ENCODE measurements around the gene NEBL. TPM values are rescaled to one million over a fixed set of nuclear protein-coding genes. Genes with fewer than 3 reads are reported as not detected.

NEBL gene
- total RNA-seq, 1 donor from 2014 or later: 24.5 TPM

DNA sequence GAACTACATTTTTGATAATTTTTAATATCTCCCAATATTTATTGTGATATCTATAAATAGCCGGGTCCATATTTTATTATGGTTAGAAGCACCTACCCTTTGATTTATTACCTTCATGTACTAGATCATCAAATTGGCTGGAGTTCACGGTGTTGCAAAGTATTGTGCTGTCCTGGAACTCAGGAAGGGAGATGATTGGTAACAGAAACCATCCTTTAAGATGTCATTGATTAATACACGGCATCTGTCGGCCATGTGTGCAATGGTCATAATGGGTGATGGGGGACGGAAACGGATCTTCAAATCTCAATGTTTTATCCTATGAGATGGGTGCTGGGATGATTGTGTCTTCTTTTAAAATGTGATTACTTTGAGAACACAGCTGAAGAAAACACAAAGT is 157.0 kb downstream of the NEBL start:
- no peaks in the 10 kb centered on the region for H3K4me1 Mint-ChIP-seq (ENCODE audit: unreplicated experiment)
- no peak overlapping the region for H3K27ac Mint-ChIP-seq
- TF ChIP-seq, protein P1, sequence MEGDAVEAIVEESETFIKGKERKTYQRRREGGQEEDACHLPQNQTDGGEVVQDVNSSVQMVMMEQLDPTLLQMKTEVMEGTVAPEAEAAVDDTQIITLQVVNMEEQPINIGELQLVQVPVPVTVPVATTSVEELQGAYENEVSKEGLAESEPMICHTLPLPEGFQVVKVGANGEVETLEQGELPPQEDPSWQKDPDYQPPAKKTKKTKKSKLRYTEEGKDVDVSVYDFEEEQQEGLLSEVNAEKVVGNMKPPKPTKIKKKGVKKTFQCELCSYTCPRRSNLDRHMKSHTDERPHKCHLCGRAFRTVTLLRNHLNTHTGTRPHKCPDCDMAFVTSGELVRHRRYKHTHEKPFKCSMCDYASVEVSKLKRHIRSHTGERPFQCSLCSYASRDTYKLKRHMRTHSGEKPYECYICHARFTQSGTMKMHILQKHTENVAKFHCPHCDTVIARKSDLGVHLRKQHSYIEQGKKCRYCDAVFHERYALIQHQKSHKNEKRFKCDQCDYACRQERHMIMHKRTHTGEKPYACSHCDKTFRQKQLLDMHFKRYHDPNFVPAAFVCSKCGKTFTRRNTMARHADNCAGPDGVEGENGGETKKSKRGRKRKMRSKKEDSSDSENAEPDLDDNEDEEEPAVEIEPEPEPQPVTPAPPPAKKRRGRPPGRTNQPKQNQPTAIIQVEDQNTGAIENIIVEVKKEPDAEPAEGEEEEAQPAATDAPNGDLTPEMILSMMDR (conservative IDR thresholded peaks at IDR 0.05): no peak
- peaks cover 3% of the 10 kb centered on the region for H3K36me3 Mint-ChIP-seq
- DNase-seq (ENCODE audit: extremely low spot score, unreplicated experiment): no peak
- no peak overlapping the region for H3K4me3 Mint-ChIP-seq
- peaks cover 7% of the 10 kb centered on the region for H3K27me3 Mint-ChIP-seq
- no peaks in the 10 kb centered on the region for H3K9me3 Mint-ChIP-seq

DNA sequence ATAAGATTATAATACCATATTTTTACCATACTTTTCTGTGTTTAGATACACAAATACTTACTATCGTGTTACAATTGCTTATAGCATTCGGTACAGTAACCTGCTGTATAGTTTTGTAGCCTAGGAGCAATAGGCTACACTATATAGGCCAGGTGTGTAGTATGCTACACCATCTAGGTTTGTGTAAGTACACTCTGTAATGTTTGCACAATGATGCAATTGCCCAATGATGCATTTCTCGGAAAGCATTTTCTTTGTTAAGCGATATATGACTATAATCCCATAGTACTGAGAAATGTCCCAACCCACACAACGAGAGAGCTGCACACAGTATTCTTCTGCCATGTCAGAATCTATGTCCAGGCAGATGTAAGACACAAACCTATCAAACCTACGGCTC is 160.0 kb downstream of the NEBL start:
- TF ChIP-seq, protein P1 (conservative IDR thresholded peaks at IDR 0.05): no peak
- no peaks in the 10 kb centered on the region for H3K27me3 Mint-ChIP-seq
- H3K27ac Mint-ChIP-seq: no peak overlapping the region
- no peaks in the 10 kb centered on the region for H3K4me1 Mint-ChIP-seq (ENCODE audit: unreplicated experiment)
- no peaks in the 10 kb centered on the region for H3K9me3 Mint-ChIP-seq
- no peak overlapping the region for H3K4me3 Mint-ChIP-seq
- no peak for DNase-seq (ENCODE audit: extremely low spot score, unreplicated experiment)
- peaks cover 3% of the 10 kb centered on the region for H3K36me3 Mint-ChIP-seq

All from type B pancreatic cell (in vitro differentiated cells).